GM18867 (cell line): Measurements from ENCODE around the gene LRRFIP1.

Experiments
- ATAC-seq: cut with Tn5 transposase; IDR thresholded peaks from one replicate; pipeline ENCODE4 v1.9.1; 2021; ENCODE audit warnings: mild to moderate bottlenecking, moderate library complexity; ENCODE audit not compliant: unreplicated experiment

Gene LRRFIP1

DNA sequence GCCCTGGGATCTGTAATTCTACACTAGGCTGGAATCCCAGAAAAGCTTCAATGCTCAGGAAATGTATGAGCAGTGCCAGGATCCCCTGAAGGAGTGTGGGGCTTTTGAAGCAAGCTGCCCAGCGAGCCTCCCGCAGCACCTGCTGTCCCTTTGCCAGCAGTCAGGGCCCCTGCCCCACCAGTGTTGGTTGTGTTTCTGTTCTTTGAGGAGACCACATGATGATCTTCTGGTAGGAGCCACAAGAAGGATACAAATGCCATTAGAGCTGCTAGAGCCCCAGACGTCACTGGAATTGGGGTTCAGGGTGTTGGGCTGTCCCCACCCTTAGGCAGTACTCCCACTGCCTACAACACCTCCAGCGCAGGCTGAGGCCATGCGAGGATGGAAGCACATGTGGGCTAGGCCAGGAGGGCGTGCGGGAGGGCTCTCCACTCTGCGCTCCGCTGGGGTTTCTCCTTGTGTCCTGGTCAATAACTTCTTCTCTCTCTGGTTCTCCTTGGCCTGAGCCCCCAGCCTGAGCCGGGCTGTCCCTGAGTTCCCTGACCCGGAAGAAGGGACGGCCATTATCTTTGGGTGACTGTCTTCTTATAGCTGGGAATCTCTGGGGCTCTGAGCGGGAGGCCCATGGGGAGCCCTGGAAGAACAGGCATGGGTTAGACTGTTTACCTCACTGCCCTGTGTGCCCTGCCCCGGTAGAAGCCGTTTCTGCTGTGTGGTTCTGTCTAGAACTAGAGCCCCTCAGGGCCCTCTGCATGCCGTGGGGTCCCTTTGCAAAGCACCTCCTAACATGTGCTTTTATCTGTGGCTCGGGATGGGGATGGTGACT is 73.9 kb downstream of the LRRFIP1 start:
- no peak for ATAC-seq

DNA sequence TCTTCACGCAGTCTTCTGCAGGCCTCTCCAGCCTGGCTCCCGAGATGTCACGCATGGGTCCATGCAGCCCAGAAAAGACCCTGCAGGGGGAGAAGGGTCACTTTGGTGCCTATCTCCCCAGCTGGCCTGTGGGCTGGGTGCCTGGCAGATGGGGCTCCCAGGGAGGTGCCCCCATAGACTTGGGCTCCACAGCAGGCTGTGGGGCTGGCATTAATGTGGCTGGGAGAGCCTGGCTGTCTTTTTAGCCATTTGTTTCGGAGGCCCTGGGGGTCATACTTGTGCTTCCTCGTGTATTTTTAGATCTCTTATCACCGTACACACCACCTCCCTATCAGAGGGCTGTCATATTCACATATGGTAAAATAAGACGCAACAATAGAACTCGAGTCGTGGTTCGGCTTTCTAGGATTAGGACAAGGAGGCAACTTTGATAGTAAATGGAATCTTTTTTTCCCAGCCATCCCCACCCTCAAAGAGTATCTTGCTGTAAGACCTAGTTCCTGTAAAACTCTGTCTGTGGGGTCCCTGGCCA is 74.5 kb downstream of the LRRFIP1 start:
- no peak for ATAC-seq

DNA sequence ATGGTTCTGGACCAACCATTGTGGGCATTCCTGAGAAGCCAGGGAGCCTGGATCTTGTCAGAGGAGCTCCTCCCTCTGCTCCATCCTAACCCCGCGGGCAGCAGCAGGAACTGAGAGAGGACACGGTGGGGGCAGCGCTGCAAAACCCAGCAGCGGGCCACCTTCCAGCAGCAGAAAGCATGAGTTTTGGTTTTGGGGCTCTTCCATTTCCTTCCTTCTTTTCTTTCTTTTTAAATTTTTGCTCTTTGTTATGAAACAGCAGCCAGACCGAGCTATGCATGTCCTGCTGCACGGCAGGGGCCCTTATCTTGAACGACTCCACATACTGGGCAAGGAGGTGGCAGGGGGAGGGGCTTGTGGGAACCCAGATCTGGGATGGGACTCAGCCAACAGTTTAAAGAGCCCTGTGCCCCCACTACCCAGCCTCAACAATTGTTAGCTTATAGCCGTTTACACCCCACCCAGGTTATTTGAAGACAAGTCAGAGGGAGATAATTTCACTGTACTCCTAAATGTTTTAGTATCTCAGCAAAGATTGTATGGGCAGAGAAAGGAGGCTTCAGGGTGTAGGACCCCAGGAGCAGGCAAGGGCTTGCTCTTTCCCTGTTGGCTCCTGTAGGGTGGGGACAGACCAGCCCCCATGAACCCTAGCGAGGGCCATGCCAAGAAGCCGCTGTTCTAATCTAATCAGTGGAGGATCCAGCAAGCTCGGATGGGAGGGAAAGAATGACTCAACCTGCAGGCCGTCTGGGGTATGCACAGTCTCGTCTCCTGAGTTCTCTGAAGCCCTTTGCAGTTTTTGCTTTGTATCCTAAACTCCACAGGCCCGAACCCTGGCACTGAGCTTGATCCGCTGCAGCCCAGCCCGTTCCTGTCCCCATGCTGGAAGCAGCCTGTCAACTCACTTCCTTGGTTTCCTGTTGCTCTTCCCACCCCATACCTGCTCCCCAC is 75.3 kb downstream of the LRRFIP1 start:
- ATAC-seq, result no peak

DNA sequence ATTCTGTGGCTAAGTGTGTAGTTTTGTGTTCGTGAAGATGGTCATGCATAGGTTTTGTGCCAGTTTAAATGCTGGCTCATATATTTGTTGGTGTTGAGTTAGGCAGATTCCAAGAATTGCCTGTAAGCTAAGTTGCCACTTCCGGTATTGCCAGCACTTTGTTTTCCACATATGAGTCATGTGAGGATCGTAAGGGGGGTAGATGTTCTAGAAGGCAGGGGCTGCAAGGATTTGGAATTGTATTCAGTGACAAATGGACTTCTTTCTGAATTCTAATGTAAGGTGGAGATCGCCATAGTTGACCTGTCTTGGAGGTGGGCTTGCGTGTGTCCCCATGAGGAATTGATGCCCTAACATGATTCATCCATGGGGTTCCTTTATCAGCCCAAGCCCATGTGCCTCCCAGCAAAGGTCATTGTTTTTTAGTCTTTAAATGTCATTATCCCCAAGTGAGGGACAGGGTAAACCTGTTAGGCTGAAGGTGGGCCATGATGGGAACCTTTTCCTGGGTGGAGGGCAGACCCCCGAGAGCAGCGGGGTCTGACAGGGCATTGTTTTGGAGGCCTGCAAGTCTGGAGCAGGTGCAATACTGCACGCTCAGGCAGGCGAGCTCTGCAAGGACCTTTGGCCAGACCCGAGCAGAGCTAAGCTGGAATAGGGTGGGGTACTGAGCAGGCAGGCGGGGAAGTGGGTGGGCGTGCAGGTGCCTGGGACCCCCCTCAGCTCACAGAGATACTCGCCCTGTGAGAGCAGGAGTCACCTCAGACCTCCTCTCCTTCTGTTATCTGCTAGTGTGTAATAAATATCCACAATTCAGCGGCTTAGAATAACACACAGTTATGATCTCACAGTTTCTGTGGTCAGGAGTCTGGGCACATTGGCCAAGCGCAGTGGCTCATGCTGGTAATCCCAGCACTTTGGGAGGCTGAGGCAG is 77.4 kb downstream of the LRRFIP1 start:
- no peak for ATAC-seq

DNA sequence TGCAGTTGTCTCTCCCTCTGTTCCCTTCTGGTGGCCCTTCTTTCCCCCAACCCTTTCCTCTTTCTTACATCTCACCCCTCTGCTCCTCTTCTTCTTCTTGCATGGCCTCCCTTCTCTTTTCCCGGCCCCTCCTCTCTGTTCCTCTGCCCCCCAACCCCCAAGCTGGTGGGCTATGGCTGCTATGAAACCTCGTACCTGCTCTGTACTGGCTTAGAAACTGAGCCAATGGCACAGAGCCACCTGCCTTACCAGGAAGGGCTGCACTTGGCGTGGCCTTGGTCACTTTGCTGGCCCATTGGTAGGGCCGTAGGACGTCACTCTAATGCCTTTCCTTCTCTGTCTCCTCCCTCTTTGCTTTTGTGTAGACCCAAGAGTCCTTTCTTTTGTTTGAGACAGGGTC is 78.9 kb downstream of the LRRFIP1 start:
- ATAC-seq, result no peak

DNA sequence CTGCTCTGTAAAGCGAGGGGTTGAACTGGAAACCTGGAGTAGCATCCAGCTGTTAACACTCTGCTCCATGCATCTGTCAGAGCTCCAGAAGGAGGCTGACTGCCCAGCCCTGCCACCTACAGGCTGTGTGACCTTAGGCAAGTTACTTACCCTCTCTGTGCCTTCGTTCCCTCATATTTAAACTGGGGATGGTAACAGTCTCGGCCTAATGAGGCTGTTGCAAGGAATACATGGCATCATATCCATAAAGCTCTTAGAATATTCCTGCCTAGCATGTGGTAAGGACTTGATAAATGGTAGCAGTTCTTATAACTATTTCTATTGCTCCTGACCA is 80.6 kb downstream of the LRRFIP1 start:
- ATAC-seq, result no peak

DNA sequence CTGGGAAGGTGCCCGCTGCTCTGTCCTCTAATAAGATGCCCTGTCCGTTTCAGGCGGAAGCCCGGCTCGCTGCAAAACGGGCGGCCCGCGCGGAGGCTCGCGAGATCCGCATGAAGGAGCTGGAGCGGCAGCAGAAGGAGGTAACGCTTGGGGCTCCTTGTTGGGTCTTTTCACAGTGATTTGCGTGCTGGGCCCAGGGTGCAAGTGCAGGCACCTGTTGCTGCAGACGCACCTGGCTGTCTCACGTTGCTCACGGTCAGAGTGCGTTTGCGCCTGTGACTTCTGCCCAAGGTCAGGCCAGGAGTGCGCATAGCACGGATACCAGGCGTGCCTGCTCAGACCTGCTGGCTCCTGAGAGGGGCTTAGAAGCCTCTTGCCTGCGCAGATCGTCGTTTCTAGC is 81.1 kb downstream of the LRRFIP1 start:
- no peak for ATAC-seq

DNA sequence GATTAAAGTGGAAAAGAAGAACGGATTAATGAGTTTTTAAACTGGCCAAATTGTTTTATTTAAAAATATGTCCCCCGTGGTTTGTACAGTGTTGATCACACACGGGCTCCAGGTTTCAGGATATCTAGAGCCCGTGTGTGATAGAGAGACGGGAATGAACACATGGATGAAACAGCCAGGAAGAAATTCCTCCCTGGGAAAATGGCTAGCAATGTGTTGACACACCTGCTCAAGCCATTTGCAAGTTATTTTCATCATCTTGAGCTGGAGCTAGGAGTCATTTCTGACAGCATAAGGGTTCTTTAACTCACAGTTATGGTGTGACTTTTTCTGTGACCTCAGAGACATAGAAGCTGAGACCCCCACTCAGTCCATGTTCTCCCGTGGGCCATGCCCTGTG is 81.6 kb downstream of the LRRFIP1 start:
- no peak for ATAC-seq

DNA sequence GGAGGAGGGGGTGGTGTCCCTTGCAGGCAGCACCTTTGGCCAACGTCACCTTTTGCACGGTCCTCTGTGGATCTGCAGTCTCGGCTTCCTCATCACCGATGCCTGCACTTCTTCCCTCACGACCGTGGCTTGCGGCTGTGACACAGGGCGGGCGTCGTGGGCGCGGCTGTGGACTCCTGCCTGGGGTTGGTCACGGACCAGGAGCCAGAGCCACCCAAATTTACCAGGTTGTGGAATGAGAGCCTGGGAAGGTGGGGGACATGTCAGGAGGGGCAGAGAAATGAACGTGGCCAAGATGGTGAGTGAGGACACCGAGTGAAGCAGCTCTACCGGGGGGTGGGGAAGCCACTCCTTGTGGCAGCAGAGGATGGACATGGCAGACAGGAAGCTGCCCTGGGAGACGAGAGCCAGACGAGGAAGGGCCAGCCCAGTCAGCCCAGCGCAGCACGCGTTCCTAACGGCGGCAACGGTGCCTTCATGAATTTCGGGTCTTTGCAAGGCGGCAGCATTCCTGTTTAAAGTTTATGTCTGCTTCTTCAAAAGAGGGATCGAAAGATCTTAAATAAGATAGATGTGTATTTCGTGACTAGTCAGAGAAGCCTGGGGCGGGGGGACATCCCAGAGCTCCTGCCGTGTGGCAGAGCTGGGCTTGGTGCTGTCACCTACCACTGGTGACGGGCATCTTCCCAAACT is 84.2 kb downstream of the LRRFIP1 start:
- no peak for ATAC-seq

DNA sequence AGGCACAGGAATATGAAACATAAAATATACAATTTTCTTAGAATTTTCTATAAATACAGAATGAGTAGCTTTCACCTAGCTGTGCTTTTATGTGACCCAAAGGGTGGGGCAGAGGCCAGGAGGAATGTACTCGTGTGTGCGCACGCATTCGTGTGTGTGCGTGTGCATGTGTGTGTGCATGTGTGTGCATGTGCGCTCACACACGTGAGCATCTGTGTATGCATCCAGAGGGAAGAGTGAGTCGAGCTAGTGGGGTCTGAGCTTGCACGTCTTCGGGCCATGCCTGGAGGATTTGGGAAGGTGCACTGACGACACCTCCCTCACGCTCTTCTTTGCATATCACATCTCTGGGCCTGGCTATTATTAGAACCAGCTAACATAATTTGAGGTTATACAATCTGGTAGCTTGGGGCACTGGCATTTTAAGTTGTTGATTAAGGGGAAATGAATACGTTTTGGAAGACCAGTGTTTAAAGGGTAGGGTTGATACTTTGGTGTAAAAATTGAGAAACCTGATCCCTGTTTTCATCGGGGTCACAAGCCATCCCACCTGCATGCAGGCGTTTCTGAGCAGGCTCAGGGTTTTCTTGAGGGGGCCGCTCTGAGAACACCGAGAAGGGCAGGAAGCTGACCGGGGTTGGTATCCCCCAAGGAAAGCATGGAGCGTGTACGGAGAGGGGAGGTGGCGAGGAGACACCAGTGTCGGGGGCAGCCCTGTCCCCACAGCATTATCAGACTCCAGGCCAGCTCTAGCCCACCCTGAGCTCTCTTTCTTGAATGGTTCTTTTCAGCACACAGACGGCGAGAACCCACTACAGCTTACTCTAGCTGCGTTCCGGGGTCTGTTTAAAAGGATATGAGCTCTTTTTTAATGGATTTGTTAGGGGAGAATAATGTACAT is 85.3 kb downstream of the LRRFIP1 start:
- ATAC-seq, result no peak

DNA sequence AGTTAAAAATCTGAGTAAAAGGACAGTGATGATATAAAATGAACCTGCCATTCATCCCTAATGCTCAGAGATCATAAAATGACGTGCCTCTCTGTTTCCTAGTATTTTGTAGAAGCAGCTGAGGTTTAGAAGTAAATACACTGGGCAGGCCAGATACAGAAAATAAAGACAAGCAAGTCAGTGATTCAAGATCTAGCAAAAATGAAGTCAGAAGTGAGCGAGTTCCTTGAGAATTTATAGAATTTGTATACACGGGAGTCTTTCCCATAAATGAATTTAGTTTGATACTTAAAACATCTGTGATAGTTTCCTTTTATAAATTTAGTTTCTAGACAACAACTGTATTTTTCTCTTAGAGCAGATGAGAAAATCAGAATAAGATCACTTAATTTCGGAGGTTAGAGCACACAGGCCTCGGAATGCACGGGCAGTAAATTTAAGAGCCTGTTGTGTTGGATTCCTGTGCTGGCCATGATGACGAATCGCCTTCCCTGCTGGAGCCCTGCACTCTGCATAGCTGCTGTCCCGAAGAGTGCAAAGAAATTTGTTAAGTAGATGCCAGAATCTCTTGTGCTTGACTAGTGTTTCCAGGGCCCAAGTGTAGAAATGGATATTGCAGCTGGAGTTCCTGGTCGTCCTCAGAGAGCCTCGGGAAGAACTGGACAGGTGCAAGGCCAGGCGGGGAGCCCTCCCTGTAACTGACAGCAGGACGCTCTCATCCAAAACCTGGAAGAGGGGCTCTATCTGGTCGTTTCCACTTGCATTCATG is 87.5 kb downstream of the LRRFIP1 start:
- no peak for ATAC-seq

DNA sequence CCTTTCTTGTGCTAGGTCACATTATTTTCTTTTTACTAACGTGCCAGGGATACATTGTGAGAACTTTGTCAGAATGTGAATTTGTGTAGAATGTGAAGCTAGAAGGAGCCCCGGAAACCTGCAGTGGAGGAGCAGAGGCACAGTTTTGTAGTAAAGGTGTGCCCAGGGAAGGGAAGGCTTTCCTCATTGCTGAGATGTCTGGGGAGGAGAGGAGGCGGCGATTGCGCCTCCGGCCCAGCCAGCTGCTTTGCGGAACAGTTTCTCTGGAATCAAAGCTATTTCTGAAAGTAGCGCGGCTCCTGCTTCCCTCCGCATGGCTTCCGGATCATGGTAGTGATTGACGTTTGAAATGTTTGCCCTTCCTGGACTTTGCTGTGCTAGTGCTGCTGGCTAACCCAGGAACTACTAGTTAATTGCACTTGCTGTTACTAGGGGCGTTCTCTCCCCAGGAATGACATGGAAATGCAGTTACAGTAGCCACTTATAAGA is 88.1 kb downstream of the LRRFIP1 start:
- no peak for ATAC-seq

DNA sequence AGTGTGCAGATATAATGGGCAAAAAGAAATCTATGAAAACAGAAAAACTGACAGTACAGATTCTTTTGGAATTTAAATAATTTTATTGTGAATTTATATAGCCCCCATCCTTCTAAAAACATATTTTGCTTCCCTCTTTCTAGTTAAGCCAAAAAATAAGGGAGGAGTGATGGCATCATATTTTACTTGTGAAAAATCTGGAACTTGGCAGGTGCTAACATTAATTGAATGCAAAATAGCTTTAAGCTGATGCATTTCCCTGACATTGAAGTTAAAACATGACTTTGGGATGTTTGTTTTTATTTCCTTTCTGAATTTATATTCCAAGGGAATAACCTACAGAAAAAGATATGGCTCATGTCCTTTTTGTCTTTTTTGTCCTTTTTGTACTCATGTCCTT is 88.6 kb downstream of the LRRFIP1 start:
- ATAC-seq, result no peak

DNA sequence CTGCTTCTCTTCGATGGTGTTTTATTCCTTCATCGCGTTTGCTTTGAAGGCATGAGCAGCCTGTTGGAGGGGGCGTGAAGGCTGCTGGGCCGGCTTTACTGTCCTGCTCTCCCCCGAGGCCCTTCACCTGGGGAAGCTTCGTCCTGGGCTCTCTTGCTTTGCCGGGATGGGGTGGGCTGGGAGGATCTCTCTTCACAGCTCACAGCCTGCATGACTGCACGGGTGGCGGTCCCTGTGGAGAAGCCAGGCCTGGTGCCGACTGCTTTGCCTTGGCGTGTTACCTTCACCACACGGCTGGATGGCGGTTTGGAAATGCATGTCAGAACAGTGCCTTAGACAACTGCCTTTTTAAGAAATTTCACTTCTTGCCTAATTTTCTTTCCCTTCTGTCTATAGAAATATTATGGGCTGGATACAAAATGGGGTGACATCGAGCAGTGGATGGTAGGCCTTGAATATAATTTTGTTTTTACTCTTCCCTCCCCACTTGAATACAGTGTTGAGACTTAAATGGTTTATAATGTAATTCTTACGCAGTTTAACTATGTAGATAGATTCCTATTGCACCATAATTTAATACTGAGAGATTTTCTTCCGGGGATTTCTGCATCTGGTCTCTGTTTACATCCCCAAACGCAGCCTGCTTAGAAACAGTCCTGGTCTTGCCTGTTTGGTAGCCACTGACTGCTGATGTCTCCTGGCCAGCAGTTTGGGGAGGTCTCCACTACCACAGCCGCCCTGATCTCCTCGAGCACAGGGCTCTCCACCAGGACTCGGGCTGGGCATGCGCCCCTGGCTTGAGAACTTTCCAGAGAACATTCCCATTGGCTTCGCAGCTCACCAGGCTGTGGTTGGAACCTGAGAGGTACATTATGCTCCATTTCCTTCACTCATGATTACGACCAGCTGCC is 90.2 kb downstream of the LRRFIP1 start:
- no peak for ATAC-seq

DNA sequence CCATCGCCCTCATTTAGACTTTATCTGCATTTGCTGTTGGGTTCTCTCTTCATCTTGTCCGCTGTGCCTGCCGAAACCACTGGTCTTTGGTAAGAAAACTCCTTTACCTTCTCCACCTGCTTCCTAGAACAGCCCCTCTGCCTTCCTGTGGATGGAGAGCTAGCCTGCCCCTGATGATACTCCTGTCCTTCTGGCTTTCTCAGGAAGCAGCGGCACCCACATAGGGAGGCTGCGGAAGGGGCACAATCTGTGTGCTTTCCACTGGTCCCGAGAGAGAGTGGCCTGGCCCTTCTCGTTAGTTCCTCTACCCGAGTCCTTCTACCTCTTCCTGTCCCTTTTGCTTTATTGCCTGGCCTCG is 90.9 kb downstream of the LRRFIP1 start:
- no peak for ATAC-seq

DNA sequence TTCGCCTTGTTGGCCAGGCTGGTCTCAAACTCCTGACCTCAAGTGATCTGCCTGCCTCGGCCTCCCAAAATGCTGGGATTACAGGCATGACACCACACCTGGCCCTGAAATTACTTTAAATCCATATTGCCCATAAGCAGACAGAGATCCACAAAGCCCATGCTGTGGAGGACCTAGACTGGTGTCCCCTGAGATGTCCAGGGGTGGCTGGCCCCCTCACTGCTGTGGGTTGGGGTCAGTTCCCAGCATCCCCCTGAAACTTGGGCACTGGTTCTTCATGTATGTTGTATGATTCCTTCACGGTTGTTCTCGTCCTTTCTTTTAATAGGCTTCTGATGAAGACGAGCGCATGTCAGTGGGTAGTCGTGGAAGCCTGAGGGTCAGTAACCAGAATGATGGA is 93.1 kb downstream of the LRRFIP1 start:
- no peak for ATAC-seq

DNA sequence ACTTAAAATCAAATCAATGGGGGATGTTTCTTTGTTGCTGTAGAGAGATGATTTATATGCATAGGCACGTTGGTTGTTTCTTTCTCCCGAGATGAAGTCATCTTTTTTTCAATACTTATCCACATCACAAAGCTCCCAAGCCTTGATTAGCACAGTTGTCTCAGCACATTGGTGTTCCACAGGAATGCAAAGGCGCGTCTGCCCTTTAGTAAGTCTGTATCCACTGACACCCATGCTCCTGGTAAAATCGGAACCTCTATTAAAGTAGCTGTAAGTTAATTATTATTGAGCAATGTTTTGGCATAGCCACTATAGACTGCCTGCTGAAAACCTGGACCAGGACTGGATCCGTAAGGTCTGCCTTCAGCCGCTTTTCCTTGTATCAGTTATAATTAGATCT is 93.6 kb downstream of the LRRFIP1 start:
- no peak for ATAC-seq
